GM23338 (cell line): ENCODE results near the gene WSCD2. TPM values are rescaled to one million over a fixed set of nuclear protein-coding genes. Genes with fewer than 3 reads are reported as not detected.

Experiments used
- polyA plus RNA-seq: library from polyadenylated mRNA; unstranded; fragments of >200 nt; fragmentation: Nextera tagmentation; extraction: Ambion mirVana; gene quantifications from 2 replicates; pipeline ENCODE4 v1.2.1, GENCODE V29; 2016
- total RNA-seq: library from RNA; depleted of rRNA; stranded (reverse); fragments of >200 nt; shearing (Covaris generic); gene quantifications from 2 replicates; pipeline ENCODE4 v1.2.3, GENCODE V29; 2014; rRNA removed

The WSCD2 gene
- total and polyA plus RNA-seq, 2 experiments from 2014 or later = 0.66 to 3.1 TPM

Other genes with a start within 250 kb of the WSCD2 start
- 1.6 and 2.6 TPM in 2 replicates for gene CMKLR1, start 210.0 kb downstream of the WSCD2 start, total RNA-seq
- gene CMKLR1, start 210.0 kb downstream of the WSCD2 start, polyA plus RNA-seq = 0.40 and 0.71 TPM in 2 replicates